Measurements from ENCODE around the gene SMPD1.

DNA sequence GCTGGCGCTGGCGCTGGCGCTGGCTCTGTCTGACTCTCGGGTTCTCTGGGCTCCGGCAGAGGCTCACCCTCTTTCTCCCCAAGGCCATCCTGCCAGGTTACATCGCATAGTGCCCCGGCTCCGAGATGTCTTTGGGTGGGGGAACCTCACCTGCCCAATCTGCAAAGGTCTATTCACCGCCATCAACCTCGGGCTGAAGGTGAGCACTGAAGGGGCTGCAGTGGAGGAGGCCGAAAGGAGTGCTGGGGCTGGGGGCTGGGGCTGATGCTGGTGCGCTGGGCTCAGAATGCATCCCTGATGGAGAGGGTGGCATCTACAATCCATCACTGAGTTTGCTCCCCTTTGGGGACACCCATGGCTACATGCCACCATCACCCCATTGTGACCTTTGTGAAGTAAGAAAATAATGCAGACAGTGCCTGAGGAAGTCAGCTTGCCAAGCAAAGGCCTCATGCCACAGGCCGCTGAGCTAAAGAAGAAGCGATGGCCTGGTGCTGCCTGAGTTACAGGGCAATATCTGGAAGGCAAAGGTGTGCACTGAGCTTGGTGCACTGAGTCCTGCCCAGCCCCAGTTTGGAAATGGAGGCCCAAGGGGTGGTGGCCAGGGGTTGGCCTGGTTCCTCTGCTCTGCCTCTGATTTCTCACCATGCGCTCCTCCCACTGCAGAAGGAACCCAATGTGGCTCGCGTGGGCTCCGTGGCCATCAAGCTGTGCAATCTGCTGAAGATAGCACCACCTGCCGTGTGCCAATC lies 620 bp downstream of the SMPD1 start:
- TF ChIP-seq, protein P1, sequence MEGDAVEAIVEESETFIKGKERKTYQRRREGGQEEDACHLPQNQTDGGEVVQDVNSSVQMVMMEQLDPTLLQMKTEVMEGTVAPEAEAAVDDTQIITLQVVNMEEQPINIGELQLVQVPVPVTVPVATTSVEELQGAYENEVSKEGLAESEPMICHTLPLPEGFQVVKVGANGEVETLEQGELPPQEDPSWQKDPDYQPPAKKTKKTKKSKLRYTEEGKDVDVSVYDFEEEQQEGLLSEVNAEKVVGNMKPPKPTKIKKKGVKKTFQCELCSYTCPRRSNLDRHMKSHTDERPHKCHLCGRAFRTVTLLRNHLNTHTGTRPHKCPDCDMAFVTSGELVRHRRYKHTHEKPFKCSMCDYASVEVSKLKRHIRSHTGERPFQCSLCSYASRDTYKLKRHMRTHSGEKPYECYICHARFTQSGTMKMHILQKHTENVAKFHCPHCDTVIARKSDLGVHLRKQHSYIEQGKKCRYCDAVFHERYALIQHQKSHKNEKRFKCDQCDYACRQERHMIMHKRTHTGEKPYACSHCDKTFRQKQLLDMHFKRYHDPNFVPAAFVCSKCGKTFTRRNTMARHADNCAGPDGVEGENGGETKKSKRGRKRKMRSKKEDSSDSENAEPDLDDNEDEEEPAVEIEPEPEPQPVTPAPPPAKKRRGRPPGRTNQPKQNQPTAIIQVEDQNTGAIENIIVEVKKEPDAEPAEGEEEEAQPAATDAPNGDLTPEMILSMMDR (conservative IDR thresholded peaks at IDR 0.05; ENCODE audit: low read length) = no peak
- TF ChIP-seq EZH2phosphoT487 (IDR thresholded peaks at IDR 0.05; ENCODE audit: borderline replicate concordance) = no peak

All from Loucy (cell line).